Psoas muscle (tissue), 8 donors: ENCODE data around the gene SMCR8. TPM values are rescaled to one million over a fixed set of nuclear protein-coding genes. Genes with fewer than 3 reads are reported as not detected.

Source experiments
- ATAC-seq, 4 donors: fragments of 200-7000 bp; cut with Tn5 transposase; one replicate each; pipeline ENCODE4 v1.9.1; 2020; ENCODE audit warnings: moderate library complexity in 3 of 4, mild to moderate bottlenecking in 2 of 4
- DNase-seq, 2 donors: peaks; one replicate each; pipeline ENCODE4 v3.0.0-alpha.2; 2020
- H3K27ac ChIP-seq: fragments of 200-600 bp; one replicate; pipeline ENCODE4 v1.8.0; 2022
- H3K27me3 ChIP-seq, 3 donors: fragments of 200-600 bp in 1 of 3; one replicate each; pipeline versions ENCODE4 v1.6.1 to v1.8.0; 2013 to 2022; ENCODE audit warnings: low read length in 2 of 3, mild to moderate bottlenecking in 2 of 3, moderate library complexity in 1 of 3; ENCODE audit not compliant: insufficient read depth in 3 of 3
- H3K36me3 ChIP-seq, 2 donors: fragments of 200-600 bp in 1 of 2; one replicate each; pipeline versions ENCODE4 v1.6.1 to v1.8.0; 2013 to 2022; ENCODE audit warnings: low read depth in 1 of 2, mild to moderate bottlenecking in 1 of 2, moderate library complexity in 1 of 2; ENCODE audit not compliant: insufficient read depth in 1 of 2
- H3K4me1 ChIP-seq: fragments of 200-600 bp; one replicate; pipeline ENCODE4 v1.8.0; 2022
- H3K4me3 ChIP-seq: fragments of 200-600 bp; one replicate; pipeline ENCODE4 v1.8.0; 2022; ENCODE audit warnings: mild to moderate bottlenecking
- H3K9me3 ChIP-seq: fragments of 200-600 bp; one replicate; pipeline ENCODE4 v1.8.0; 2022
- WGBS, 3 donors: extraction: QIAGEN DNeasy Blood & Tissue Kit; methylation state at CpG; one replicate each; pipeline versions ENCODE4 v1.1.6 to v1.1.7; 2013; 5-methylcytosine and 5-hydroxymethylcytosine counted together
- intact Hi-C, 2 donors: fragments of 100-400 bp; cut with DNase I; formaldehyde crosslinking; loops; one replicate each; pipeline versions ENCODE4 v1.11.0 to v1.14.2; 2022
- polyA plus RNA-seq, 3 donors: library from polyadenylated mRNA; stranded (reverse); fragments of 200-250 nt; gene quantifications; one replicate each; pipeline ENCODE4 v1.2.3, GENCODE V29; 2013
- total RNA-seq, 4 donors: library from RNA; stranded (reverse); fragmentation: NEBNext Ultra II Directional in 2 of 4; extraction: Animal tissue kit (Norgen Biotek cat#: 25700) in 2 of 4; gene quantifications; one replicate each; pipeline versions ENCODE4 v1.2.1 to v1.2.4, GENCODE V29; 2021 to 2023
- TF ChIP-seq, protein P1 (sequence below): fragments of 200-600 bp; IDR thresholded peaks from one replicate; pipeline ENCODE4 v1.8.0; 2022; ENCODE audit warnings: antibody characterized with exemption
- donor health status: healthy with polysubstance abuse.
- donor health status: DM: no; HTN: no; CAD: no; lungs with moderate emphysema.
- donor health status: Bipolar disorder and iron deficiency.
- donor health status: healthy.
- donor health status: DM: yes; HTN: yes; CAD: no.
- donor health status: DM: no; HTN: no; CAD: no.
- donor health status: DM: no; HTN: no; CAD: no.
- donor health status: DM: yes; HTN: yes; CAD: no.

SMCR8 gene
- total and polyA plus RNA-seq, 7 donors = 3.9 to 23.4 (median 10.7) TPM

DNA sequence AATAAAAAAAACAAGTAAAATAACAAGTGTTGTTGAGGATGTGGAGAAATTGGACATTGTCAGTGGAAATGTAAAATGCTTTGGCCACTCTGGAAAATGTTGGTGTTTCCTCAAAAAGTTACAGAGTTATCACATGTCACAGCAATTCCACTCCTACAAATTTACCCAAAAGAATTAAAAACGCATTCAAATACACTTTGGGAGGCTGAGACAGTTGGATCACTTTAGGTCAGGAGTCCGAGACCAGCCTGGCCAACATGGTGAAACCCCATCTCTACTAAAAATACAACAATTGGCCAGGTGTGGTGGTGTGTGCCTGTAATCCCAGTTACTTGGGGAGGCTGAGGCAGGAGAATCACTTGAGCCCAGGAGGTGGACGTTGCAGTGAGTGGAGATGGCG lies 5.9 kb upstream of the SMCR8 start:
- peaks cover 6 to 82% of the 10 kb centered on the region in 2 donors for H3K36me3 ChIP-seq
- intact Hi-C loops = no loop called here
- no peak for DNase-seq

DNA sequence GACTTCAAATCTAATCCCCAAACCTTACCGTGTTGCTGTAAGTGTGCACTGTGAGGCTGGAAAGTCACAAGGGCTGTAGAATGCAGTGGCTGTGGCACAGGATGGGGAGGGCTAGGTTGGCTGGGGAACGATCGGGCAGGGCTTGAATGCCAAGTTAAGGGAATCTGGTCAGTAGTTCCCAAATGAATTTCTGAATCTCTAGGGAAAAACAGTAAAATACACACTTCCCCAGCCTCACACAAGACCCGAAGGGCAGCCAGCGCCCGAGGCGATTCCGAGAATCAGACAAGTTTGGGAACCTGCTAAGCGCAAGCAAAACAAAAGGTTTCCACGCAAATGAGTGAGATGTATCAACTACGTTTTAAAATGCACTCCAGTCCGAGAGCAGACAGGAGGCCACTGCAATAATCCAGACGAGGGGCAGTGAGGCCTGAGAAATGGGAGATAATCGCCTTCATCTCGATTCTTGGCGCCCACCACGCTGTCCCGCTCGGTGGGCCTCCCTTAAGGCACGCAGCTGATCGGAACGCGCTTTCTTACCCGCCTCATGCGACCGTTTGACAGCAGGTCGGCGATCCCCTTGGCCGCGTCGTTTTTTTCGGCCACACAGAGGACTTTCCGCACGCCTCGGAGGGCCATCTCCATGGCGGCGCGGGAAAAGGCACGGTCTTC lies 898 bp upstream of the SMCR8 start:
- ATAC-seq (no peak), DNase-seq (no peak)
- Histone ChIP-seq H3K36me3 (peaks cover 0 to 65% of the 10 kb centered on the region in 2 donors), H3K27me3 (no peaks in the 10 kb centered on the region), H3K27ac (peak overlapping the region; percentile 95), H3K4me3 (peak overlapping the region; percentile 99), H3K4me1 (peaks cover 51% of the 10 kb centered on the region), H3K9me3 (no peaks in the 10 kb centered on the region)
- intact Hi-C loops = loop anchor here in 1 of 2 donors (5.0 kb wide), 1 partner anchor 87 kb away; the partner anchor contains the start of gene LLGL1
- TF ChIP-seq, protein P1, sequence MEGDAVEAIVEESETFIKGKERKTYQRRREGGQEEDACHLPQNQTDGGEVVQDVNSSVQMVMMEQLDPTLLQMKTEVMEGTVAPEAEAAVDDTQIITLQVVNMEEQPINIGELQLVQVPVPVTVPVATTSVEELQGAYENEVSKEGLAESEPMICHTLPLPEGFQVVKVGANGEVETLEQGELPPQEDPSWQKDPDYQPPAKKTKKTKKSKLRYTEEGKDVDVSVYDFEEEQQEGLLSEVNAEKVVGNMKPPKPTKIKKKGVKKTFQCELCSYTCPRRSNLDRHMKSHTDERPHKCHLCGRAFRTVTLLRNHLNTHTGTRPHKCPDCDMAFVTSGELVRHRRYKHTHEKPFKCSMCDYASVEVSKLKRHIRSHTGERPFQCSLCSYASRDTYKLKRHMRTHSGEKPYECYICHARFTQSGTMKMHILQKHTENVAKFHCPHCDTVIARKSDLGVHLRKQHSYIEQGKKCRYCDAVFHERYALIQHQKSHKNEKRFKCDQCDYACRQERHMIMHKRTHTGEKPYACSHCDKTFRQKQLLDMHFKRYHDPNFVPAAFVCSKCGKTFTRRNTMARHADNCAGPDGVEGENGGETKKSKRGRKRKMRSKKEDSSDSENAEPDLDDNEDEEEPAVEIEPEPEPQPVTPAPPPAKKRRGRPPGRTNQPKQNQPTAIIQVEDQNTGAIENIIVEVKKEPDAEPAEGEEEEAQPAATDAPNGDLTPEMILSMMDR = no peak
- 0 to 1% (median 0%) methylated on average over 39 of the region's 39 CpGs for WGBS, 3 donors

More for the DNA sequence above, 5.9 kb upstream of the SMCR8 start:
- TF ChIP-seq, protein P1 = no peak
- H3K4me1 ChIP-seq = peaks cover 16% of the 10 kb centered on the region
- H3K4me3 ChIP-seq = no peak overlapping the region
- 89 to 93% (median 92%) methylated on average over 4 of the region's 4 CpGs for WGBS, 3 donors
- ATAC-seq = no peak
- H3K9me3 ChIP-seq = no peaks in the 10 kb centered on the region
- no peaks in the 10 kb centered on the region for H3K27me3 ChIP-seq
- no peak overlapping the region for H3K27ac ChIP-seq

DNA sequence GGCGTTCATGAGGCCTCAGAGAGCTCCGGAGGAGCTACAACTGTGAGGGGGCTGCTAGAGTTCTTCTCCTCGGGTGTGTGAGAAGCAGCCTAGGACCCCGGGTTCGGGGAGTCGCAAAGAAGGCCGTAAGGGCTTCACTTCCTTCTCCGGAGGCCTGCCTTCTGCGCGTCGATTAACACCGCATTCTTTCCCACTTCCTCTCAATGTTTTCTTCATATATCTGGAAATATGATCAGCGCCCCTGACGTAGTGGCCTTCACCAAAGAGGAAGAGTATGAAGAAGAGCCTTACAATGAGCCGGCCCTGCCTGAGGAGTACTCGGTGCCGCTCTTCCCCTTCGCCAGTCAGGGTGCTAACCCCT lies 449 bp downstream of the SMCR8 start:
- H3K9me3 ChIP-seq = no peaks in the 10 kb centered on the region
- H3K27ac ChIP-seq = peak overlapping the region; percentile 95
- H3K4me1 ChIP-seq = peaks cover 63% of the 10 kb centered on the region
- peak overlapping the region; percentile 99 for H3K4me3 ChIP-seq
- intact Hi-C loops = loop anchor here in 1 of 2 donors (5.0 kb wide), 1 partner anchor 58 kb away; the partner anchor contains the start of gene FLII
- ATAC-seq = peak in 1 of 4 donors; percentile 1
- TF ChIP-seq, protein P1 = no peak
- peaks cover 0 to 66% of the 10 kb centered on the region in 2 donors for H3K36me3 ChIP-seq
- H3K27me3 ChIP-seq = no peaks in the 10 kb centered on the region
- DNase-seq = no peak
- WGBS, 3 donors = 5 to 6% (median 5%) methylated on average over 18 of the region's 18 CpGs

DNA sequence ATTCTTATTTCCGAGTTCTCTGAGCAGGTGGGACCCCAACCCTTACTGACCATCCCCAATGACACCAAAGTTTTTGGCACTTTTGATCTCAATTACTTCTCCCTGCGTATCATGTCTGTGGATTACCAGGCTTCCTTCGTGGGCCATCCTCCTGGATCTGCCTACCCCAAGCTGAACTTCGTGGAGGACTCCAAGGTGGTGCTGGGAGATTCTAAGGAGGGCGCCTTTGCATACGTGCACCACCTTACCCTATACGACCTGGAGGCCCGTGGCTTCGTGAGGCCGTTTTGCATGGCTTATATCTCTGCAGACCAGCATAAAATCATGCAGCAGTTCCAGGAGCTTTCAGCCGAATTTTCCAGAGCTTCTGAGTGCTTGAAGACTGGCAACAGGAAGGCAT lies 868 bp downstream of the SMCR8 start:
- H3K27ac ChIP-seq = peak overlapping the region; percentile 95

More for the DNA sequence above, 868 bp downstream of the SMCR8 start:
- no peaks in the 10 kb centered on the region for H3K27me3 ChIP-seq
- DNase-seq (no peak), ATAC-seq (no peak)
- intact Hi-C loops = loop anchor here in 1 of 2 donors (5.0 kb wide), 1 partner anchor 59 kb away; the partner anchor contains the start of gene FLII
- H3K4me1 ChIP-seq = peaks cover 63% of the 10 kb centered on the region
- H3K36me3 ChIP-seq = peaks cover 0 to 65% of the 10 kb centered on the region in 2 donors
- no peaks in the 10 kb centered on the region for H3K9me3 ChIP-seq
- TF ChIP-seq, protein P1 = no peak
- 64 to 68% (median 66%) methylated on average over 11 of the region's 11 CpGs for WGBS, 3 donors
- peak overlapping the region; percentile 99 for H3K4me3 ChIP-seq
